NCI-H2081 treated with DMSO at 0.1 percent for 48 hours (cell line): ENCODE results near the gene GSTK1.
"Not testable (repeated sequence)": the region's sequence is repeated elsewhere in the genome, so short reads cannot be mapped to it uniquely, and the experiment has no call there.

Experiments
- DNase-seq: peaks from one replicate; lab custom pipeline; 2025; lab: John Stamatoyannopoulos, UW

GSTK1 gene

GRCh38 chr7:143269251-143269650 lies 6.0 kb downstream of the GSTK1 start:
- DNase-seq = no peak

- no peak for DNase-seq
These were observed 8.0 kb downstream of the GSTK1 start for GRCh38 chr7:143271240-143271639.

GRCh38 chr7:143272871-143273270 lies 9.6 kb downstream of the GSTK1 start:
- DNase-seq = no peak

GRCh38 chr7:143279186-143280098 lies 16.2 kb downstream of the GSTK1 start:
- DNase-seq = no peak

GRCh38 chr7:143280160-143280559 lies 16.9 kb downstream of the GSTK1 start:
- DNase-seq = no peak

- no peak for DNase-seq
These were observed 17.3 kb downstream of the GSTK1 start for GRCh38 chr7:143280566-143280965.

GRCh38 chr7:143281529-143281928 lies 18.3 kb downstream of the GSTK1 start:
- DNase-seq = no peak

- no peak for DNase-seq
These were observed 18.9 kb downstream of the GSTK1 start for GRCh38 chr7:143282124-143282523.

- DNase-seq = no peak
These were observed 20.1 kb downstream of the GSTK1 start for GRCh38 chr7:143283381-143283780.

GRCh38 chr7:143284591-143285469 lies 21.6 kb downstream of the GSTK1 start, which contains the start of gene TMEM139:
TMEM139 (plus strand) TSS chr7:143284958; CDS start chr7:143285958, 1,000 bp downstream.
- no peak for DNase-seq

- DNase-seq = no peak
These were observed 22.2 kb downstream of the GSTK1 start for GRCh38 chr7:143285470-143285778.

GRCh38 chr7:143285806-143286521 lies 22.7 kb downstream of the GSTK1 start:
- no peak for DNase-seq

GRCh38 chr7:143286522-143286890 lies 23.3 kb downstream of the GSTK1 start:
- DNase-seq = no peak

- no peak for DNase-seq
These were observed 24.2 kb downstream of the GSTK1 start for GRCh38 chr7:143287339-143287934.

- peak; percentile 81 for DNase-seq
These were observed 24.9 kb downstream of the GSTK1 start, which contains the start of gene CASP2 for GRCh38 chr7:143287935-143288826. CASP2 (plus strand) TSS chr7:143288351; CDS start chr7:143288456, 105 bp downstream.

GRCh38 chr7:143288836-143289235 lies 25.6 kb downstream of the GSTK1 start:
- no peak for DNase-seq

- DNase-seq = no peak
These were observed 26.2 kb downstream of the GSTK1 start for GRCh38 chr7:143289421-143289820.

GRCh38 chr7:143289888-143290287 lies 26.6 kb downstream of the GSTK1 start:
- DNase-seq = not testable (repeated sequence)

GRCh38 chr7:143290293-143290692 lies 27.1 kb downstream of the GSTK1 start:
- no peak for DNase-seq

- no peak for DNase-seq
These were observed 29.6 kb downstream of the GSTK1 start for GRCh38 chr7:143292876-143293275.

GRCh38 chr7:143295870-143296269 lies 32.6 kb downstream of the GSTK1 start:
- DNase-seq = no peak
